NOMO-1 treated with DMSO at 0.1 percent for 48 hours (cell line): Measurements from ENCODE around the gene MEG3.
"Not testable (repeated sequence)": the region's sequence is repeated elsewhere in the genome, so short reads cannot be mapped to it uniquely, and the experiment has no call there.

Experiments
- DNase-seq: peaks from one replicate; lab custom pipeline; 2025; ENCODE audit not compliant: unreplicated experiment; lab: John Stamatoyannopoulos, UW

MEG3 gene

DNA sequence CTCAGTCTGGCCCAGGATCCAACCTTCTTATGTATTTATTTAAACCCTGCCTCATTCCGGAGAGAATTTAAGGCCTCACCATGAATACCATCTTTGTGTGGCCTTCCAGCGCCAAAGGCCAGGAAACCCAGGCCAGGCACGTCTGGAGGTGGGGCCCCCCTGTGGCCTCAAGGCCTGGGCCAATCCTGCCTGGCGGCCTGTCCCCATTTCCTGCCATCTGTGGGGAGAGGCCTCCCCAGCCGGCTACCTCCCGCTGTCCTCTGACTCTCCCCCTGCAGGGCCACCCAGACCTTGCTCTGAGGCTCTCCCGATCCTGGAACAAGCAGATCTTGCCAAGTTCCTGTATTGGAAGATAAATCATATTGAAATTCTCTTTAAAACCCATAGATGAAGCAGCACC is 37.4 kb upstream of the MEG3 start:
- no peak for DNase-seq

DNA sequence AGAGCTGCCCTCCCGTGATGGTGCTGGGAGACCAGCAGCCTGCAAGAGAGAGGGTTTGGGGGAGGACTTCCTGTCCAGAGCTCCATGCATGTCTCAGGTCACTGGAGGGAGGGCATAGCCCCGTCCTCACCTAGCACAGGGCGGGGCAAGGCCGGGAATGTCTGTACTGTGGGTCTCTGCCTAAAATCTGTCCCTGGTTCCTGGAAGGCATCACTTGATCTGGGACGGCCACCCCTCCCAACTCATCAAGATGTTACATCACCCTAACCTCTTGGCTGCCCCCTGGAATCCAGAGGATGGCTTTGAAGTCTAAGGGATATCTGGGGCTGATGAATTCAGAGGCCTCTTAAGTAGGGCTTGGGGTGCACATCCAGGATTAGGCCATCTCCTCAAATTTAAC is 37.0 kb upstream of the MEG3 start:
- DNase-seq, result no peak

- DNase-seq, result no peak
Measured at GRCh38 chr14:100789460-100790417, 36.2 kb upstream of the MEG3 start.

DNA sequence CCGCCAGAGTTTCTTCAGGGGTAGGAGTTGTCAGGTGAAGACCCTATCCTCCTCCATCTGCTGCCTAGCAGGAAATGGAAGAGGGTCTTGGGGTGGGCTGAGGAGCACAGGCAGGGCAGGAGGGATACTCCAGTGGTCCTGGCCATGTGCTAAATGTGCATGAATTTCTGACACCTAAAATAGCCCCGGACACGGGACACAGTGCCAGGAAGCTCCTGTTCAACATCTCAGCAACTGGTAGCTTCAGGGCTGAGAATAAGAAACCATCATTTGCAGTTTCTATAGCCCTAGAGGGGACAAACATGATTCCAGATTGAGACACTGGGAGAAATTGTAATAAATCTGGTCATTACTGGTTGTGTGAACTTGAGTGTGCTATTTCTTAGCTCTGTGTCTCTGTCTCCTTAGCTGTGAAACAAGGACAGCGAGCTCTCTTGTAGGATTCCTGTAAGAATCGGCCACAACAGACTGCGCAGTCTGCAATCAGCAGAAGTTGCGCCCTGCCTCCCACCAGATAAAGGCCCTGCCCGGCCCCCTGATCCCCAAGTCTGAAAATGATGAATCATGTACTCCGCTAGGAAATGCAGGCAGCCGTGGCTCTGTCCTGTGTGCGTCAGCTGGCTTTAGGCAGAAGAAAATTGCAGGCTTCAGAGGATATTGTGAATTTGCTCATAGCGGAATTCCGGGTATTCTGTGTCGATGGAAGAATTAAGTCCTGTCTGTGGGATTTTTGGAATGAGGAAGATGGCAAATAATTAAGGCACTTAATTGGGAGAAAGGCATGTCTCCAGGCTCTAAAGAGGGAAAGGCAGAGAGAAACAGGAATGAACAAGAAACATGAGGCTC is 35.2 kb upstream of the MEG3 start:
- no peak for DNase-seq

- no peak for DNase-seq
Measured at GRCh38 chr14:100791348-100791735, 34.6 kb upstream of the MEG3 start.

DNA sequence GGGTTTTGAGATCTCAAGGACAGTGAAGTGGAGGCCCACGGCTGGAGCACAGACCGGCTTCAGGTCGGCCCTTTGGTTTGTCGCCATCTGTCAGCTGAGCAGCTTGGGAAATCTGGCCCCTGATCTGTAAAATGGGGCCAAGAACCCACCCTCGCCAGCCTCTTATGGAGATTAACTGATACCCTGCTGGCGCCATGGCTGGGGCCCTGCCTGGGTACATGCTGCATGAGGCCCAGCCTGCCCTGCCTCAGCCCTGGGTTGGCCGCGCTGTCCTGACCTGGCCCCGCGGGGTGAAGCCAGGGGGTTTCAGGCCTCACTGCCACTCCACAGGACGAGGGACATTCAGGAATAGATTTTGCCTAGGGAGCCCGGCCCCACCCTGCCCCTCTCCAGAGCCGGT is 33.9 kb upstream of the MEG3 start:
- no peak for DNase-seq

DNA sequence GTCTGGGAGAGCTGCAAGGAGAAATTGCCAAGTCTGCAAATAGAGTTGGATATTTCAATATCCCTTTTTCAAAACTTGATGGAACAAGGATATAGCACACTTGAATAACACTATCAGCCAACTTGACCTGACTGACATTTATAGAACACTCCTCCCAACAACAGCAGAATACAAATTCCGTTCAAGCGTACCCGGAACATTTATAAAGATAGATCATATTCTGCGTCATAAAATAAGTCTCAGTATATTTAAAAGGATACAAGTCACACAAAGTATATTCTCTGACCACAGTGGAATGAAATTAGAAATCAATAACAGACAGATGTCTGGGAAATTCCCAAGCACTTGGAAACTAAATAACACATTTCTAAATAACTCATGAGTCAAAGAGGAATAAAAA is 29.0 kb upstream of the MEG3 start:
- no peak for DNase-seq

DNA sequence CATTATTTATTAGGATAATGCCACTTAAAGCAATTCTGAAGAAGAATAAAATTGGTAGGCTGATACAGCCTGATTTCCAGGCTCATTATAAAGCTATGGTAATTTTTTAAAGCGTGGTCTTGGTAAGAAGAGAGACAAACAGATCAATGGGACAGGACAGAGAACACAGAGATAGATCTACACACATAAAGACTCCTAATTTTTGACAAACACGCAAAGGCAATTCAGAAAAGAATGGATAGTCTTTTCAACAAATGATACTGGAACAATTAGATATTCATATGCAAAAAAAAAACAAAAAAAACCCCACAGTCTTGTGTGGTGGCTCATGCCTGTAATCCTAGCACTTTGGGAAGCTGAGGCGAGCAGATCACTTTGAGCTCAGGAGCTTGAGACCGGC is 25.9 kb upstream of the MEG3 start:
- no peak for DNase-seq

GRCh38 chr14:100801433-100801832 is 24.5 kb upstream of the MEG3 start:
- DNase-seq, result not testable (repeated sequence)

- no peak for DNase-seq
Measured at GRCh38 chr14:100802179-100802578, 23.7 kb upstream of the MEG3 start.

DNA sequence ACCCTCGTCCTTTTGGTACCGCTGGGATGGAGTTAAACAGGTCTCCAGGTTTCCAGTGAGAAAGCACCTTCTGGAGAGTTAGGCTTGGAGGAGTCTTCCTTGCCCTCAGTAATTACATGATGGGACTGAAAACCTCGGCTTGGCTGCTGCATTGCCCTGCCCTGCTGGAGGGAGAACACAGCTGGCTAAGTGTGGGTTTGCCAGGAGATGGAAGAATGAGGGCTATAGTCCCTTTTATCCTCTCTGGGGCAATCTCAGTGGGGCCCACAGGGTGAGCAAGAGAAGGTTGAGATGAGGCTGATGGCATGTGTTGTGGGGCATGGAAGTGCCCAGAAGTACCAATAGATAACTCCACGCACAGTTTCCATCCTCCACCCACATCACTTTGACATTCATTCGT is 23.2 kb upstream of the MEG3 start:
- no peak for DNase-seq

- no peak for DNase-seq
Measured at GRCh38 chr14:100803226-100803625, 22.7 kb upstream of the MEG3 start.

- no peak for DNase-seq
Measured at GRCh38 chr14:100803676-100804075, 22.2 kb upstream of the MEG3 start.

GRCh38 chr14:100804138-100804537 is 21.8 kb upstream of the MEG3 start:
- no peak for DNase-seq

DNA sequence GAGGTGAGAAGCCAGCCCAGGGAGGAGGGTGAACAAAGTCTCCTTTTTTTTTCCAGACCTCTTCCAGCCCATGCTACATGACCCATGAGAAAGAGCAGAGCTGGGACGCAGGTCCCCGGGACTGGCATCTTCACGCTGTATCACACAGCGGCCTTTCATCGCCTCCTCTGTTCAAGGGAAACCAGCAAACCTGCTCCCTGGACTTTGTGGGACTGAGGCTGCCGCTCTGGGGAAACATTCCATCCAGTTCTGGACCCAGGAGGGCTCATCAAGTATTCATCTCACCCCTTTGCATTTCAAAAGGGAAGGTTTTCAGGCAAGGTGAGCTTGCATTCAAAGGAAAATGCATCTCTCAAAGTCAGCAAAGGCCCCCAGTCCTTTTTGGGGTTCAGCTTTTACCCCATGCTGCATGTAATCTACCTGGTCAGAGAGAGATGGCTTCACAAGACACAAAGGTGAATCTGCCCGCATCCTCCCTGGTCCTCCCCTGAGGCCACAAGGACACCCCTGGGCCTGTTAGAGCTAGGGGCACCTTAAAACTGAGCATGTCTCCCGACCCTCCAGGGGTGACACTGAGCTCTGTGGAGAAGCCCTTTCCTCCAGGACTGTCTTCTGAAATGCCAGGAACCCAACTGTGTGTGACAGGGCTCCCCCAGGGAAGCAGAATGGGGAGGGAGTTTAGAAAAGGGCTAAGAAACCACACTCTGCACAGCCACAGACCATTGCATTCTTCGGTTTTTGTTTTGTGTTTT is 21.2 kb upstream of the MEG3 start:
- no peak for DNase-seq

DNA sequence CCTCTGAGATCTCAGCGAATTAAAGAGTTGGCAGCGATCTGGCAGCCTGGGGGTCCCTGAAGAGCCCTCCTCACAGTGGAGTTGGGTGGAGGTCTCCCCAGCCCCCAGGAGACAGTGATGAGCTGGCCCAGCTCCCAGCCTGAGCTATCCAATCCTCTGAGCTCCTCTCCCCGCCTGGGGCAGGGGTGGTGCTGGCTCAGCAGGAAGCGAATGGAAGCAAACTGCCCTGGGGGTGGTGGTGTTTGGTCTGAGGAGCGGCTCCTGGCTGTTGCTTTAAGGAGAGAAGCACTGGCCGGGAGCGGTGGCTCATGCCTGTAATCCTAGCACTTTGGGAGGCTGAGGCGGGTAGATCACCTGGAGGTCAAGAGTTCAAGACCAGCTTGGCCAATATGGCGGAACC is 19.5 kb upstream of the MEG3 start:
- no peak for DNase-seq

- no peak for DNase-seq
Measured at GRCh38 chr14:100807496-100807895, 18.4 kb upstream of the MEG3 start.

DNA sequence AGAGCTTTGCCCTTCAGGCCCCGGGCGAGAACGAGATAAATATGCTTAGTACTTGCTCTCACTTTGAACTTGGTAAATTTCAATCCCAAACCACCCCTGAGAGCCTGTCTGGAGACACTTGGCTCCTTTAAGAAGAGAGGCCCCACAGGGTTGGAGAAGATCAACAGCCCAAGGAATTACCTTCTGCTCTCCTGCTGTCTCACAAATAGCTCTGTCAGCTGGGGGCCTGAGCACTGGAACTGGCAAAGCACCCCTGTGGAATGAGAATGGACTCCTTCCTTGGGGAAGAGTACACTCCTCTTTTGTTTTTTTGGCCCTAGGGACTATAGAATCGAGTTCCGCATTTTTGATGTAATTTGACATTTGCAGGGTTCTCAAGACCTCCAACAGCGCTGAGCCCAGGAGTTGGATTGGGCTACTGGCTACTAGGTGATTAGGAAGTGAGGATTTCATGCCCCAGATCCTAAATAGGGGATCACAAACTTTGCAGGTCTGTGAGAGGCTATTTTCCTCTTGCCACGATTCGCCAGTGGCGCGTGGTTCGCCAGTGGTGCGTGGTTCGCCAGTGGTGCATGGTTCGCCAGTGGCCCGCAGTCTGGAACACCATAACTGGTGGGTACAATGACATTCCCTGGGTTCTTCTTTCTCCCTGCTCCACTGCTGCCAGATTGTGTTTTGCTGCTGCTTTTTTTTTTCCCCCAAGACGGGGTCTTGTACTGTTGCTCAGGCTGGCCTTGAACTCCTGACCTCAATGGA is 17.8 kb upstream of the MEG3 start:
- no peak for DNase-seq

DNA sequence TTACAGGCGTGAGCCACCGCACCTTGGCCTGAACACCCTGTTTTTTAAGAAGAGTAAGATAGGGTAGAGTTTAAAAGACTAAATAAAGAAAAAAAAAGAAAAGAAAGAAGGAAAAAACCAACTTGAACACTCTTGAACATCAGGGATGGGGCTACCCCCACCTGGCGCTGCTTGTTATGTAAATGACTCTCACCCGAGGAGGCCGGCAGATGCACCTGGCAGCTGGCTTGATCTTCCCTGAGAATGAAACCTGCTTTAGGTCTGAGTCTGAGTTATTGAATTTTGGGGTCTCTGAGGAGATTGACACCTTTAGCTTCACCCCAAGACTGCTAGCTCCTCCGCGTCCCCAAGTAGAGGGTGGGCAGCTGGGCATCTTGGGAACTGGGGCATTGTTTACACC is 15.5 kb upstream of the MEG3 start:
- DNase-seq, result no peak

DNA sequence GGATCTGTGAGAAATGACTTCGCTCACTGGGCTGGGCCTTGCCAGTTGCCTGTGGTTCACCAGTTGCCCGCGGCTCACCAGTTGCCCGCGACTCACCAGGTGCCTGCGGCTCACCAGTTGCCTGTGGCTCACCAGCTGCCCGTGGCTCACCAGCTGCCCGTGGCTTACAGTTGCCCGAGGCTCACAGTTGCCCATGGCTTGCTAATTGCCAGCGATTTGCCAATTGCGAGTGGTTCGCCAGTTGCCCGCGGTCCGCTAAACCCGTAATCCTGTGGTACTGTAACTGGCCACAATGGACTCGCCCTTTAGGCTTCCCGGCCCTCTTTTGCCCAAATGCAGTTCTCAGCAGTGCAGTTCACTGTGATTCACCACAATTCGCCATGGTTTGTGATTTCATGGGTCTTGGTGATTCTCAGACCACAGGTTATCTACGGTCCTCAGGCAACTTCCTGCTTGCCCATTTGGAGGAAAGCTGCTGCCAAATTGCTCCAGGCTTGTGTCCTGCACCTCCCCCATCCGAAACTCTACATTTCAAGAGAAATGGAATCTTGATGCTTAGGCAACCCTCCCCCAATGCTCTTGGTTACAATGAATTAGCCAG is 15.0 kb upstream of the MEG3 start:
- no peak for DNase-seq
